ENCODE data around the gene RBM4. TPM values are rescaled to one million over a fixed set of nuclear protein-coding genes. Genes with fewer than 3 reads are reported as not detected.
A peak's percentile ranks its signal among the peaks of the same experiment; 100 is the strongest.

RBM4 gene
- total and polyA plus RNA-seq, 8 donors, result 100 to 246 (median 221) TPM

GRCh38 chr11:66687831-66688281 lies 49.4 kb downstream of the RBM4 start:
- intact Hi-C loops (cut with DNase I), result loop anchor here in 1 of 2 donors (10.0 kb wide), 1 partner anchor 103 kb away; no protein-coding TSS in a partner anchor
- no peak for DNase-seq
- Histone ChIP-seq H3K27me3 (no peaks in the 10 kb centered on the region), H3K27ac (no peak overlapping the region), H3K4me1 (no peaks in the 10 kb centered on the region), H3K9me3 (no peaks in the 10 kb centered on the region), H3K4me3 (no peak overlapping the region), H3K36me3 (no peaks in the 10 kb centered on the region)
- TF ChIP-seq CTCF (IDR thresholded peaks at IDR 0.05), result no peak
- ATAC-seq, result no peak

GRCh38 chr11:66688561-66689534 lies 50.3 kb downstream of the RBM4 start:
- no peak for TF ChIP-seq CTCF (IDR thresholded peaks at IDR 0.05)
- no peaks in the 10 kb centered on the region for H3K9me3 ChIP-seq
- H3K4me1 ChIP-seq, result no peaks in the 10 kb centered on the region
- no peaks in the 10 kb centered on the region for H3K36me3 ChIP-seq
- no peak overlapping the region for H3K4me3 ChIP-seq
- DNase-seq (no peak), ATAC-seq (no peak)
- H3K27me3 ChIP-seq, result no peaks in the 10 kb centered on the region
- no peak overlapping the region for H3K27ac ChIP-seq
- intact Hi-C loops (cut with DNase I), result loop anchor here in 1 of 2 donors (10.0 kb wide), 1 partner anchor 104 kb away; no protein-coding TSS in a partner anchor

GRCh38 chr11:66689661-66690590 lies 51.4 kb downstream of the RBM4 start:
- H3K36me3 ChIP-seq, result no peaks in the 10 kb centered on the region
- no peak for TF ChIP-seq CTCF (IDR thresholded peaks at IDR 0.05)
- H3K27me3 ChIP-seq, result no peaks in the 10 kb centered on the region
- ATAC-seq (no peak), DNase-seq (no peak)
- no peaks in the 10 kb centered on the region for H3K9me3 ChIP-seq
- no peak overlapping the region for H3K4me3 ChIP-seq
- intact Hi-C loops (cut with DNase I), result loop anchor here (5.0 to 10.0 kb wide), 2 partner anchors 105 to 142 kb away; no protein-coding TSS in a partner anchor
- peaks cover 0 to 2% of the 10 kb centered on the region in 2 donors for H3K4me1 ChIP-seq
- H3K27ac ChIP-seq, result no peak overlapping the region

- H3K9me3 ChIP-seq, result no peaks in the 10 kb centered on the region
- intact Hi-C loops (cut with DNase I), result loop anchor here in 1 of 2 donors (5.0 kb wide), 1 partner anchor 141 kb away; no protein-coding TSS in a partner anchor
- H3K27me3 ChIP-seq, result no peaks in the 10 kb centered on the region
- H3K36me3 ChIP-seq, result no peaks in the 10 kb centered on the region
- ATAC-seq (no peak), DNase-seq (peak in 1 of 4 donors; percentile 76)
- no peak overlapping the region for H3K27ac ChIP-seq
- H3K4me1 ChIP-seq, result peaks cover 0 to 3% of the 10 kb centered on the region in 2 donors
- H3K4me3 ChIP-seq, result no peak overlapping the region
- TF ChIP-seq CTCF (IDR thresholded peaks at IDR 0.05), result no peak
Measured at GRCh38 chr11:66691311-66691980, 52.9 kb downstream of the RBM4 start.
